Non-pigmented ciliary epithelial cell (primary cell): ENCODE data around the gene ADCY1.

Source experiments
- DNase-seq: peaks from one replicate; pipeline ENCODE4 v3.0.0-alpha.2; 2010; ENCODE audit warnings: low read depth

The ADCY1 gene

DNA sequence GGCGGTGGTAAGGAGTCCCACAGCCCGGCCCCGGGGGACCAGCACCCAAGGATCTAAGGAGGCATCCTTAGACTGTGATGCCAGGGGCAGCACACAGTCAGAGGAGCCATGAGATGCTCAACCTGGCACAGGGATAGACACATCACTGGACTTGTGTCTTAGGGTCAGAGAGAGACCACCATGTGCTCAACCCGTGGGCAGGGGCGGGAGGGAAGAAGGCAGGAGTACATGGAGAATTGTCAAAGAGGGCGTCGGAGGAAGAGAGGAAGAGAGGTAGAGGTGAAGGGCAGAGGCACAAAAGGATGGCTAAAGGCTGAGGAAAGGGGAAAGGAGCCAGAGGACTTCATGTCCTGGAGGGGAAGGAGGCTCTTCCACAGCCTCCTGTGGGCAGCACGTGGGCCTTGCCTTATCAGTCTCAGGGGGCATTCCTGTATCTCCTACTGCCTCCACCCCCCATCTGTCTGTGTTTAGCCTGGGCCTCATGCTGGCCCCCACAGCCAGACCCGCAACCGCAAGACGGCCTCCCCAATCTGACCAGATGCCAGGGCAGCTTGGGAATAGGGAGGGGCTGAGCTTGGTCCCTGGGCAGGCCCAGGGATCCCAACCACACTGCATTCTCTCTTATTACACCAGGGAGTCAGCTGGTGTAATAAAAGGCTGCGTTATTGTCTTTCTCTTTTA, 2.2 kb downstream of the ADCY1 start:
- DNase-seq, result no peak

DNA sequence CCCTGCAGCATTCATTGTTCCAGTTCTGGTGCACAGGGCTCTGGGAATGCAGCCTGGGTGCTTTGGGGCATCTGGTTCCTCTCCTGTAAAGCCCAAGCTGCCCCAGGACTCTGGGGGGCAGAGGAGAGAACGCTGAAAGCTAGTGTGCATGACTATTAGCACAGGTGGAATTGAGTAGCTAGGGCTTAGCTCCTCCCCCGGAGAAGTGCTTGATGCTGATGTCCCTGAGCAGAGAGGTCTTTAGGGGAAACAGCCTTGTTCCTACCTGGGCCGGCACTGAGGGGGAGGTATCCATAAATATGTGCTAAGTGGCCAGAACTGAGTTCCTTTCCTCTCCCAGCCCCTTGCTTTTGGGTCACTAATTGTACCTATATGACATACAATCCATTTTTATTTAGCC, 3.9 kb downstream of the ADCY1 start:
- DNase-seq, result no peak

DNA sequence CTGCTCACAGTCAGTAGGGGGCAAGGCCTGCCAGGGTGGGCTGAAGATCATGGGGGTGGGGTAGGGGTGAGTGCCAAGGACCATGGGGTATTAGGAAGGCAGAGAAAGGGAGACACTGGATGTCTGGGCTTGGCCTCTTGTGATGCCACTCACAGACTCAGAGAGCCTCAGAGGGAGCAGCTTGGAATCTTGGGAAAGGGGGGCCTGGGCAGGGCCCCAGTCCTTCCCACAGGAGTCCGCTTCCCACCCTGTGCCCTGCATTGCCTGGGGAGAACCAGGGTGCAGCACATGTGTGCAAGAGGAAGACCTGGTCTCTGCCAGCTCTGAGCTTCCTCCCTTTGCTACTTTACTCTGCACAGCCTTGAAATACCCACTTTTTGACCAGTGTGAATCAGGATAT, 4.3 kb downstream of the ADCY1 start:
- no peak for DNase-seq

DNA sequence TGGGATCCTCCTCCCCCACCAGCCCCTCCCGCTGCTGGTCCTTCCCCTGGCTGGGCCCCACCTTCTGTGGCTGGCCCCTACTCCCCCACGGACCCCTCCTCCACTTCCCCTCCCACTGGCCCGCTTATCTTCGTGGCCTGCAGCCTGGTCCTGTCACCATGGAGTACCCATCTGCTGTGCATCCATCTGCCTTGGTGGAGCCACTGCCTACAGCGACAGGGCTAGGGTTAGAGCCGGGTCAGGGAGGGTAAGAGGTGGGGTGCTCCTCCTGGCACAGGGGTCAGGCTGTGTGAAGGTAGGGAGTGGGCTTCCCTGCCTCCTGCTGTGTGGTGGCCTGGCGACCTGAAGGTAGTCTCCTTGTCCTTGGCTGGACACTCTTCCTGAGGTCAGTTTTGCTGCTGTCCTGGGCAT, 5.2 kb downstream of the ADCY1 start:
- DNase-seq, result no peak

DNA sequence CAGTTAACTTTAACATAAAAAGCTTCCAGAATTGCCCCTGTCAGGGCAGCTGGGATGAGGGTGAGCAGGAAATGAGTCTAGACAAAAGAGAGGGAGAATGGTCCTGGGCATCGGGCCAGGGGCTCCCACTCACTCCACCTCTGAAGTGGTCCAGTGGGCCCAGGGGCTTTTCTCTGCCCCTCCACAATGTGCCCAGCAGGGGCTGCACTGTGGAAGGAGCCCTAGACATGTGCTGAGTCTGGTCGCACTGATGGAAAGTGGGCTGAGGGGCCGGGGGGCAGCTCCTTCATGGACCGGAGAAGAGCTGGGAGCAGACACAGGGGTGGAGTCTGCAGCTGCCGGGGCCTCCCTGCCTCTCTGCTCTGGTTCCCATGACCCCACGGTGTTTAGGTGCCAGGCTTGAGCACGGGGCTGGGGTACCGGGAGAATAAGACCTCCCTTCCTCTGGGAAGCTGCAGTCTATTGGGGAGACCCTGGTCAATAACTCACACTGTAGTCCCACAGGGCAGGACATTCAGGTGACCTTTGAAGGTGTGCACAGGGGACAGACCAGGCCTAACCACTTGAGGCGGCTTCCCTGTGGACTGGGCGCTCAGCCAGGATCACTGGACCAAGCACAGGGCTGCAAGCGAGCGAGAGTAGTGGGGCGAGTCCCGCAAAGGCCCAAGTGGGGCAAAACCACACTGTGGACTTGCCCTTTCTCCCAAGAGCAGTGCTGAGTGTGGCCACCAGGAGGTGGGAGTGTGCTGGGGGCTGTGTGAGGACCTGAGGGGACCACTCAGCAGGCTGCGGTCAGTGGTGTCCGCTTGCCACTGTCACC, 6.1 kb downstream of the ADCY1 start:
- DNase-seq, result no peak

DNA sequence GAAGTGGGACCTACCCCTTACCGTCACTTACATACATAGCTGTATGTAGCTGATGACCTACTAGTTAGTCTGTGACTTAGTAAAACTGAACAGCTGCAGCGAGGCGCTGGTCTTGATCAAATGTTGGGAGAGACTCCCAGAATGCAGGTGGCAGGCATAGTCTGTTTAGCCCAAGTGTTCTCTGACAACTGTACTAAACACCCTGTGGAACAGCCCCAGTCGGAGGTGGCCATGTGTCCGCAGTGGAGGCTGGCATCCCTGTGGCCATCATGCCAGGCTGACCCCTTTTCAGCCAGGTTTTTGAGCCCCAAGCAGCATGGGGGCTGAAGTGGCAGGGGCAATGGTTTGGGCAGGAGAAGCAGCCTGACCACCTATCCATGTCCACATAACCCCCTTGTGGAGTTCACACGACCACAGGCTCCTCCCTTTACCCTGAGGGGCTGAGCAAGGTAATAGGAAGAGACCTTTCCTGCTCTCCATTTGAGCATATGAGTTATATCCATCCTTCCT, 7.2 kb downstream of the ADCY1 start:
- DNase-seq, result no peak

DNA sequence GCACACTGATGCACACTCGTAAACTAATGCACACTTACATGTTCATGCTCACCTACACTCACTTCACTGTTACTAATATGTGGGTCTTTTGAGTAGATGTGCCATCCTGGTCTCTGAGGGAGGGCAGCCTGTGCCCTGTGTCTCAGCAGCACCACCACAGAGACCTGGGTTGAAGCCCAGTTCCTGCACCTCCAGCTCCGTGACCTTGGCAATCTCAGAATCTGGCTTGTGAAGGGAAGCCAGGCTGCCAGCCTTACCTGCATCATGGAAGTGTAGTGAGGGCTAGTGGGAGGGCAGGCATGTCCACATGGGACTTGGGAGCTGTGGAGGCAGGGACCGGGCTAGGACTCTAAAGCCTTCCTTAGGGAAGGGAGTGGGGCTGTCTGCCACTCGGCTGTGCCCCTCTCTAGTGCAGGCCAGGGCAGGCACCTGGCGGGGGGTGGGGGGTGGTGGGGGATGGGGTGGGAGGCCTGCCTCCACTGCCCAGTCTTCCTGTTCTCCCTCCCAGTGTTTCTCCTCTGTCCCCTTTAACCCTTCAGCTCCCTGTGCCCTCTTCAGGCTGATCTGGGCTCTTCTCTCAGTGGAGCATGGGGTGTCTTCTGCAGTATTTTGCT, 8.1 kb downstream of the ADCY1 start:
- DNase-seq, result no peak

DNA sequence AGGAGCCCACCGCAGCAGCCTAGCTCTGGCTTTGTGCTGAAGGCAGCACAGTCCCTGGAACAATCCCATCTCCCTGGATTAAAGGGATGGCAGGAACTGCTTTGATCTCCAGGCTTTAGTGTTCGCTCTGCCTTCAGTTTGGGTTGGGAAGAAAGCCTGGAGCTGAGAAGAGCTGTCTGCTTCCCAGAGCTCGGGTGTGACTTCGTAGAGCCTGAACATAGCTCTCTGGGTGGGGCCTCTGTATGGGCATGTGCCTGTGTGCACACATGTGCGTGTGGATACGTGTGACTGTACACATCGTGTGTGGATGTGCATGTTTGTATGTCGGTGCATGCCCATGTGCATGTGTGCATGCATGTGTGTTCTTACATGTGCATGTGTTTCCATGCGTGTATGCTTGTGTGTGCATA, 8.7 kb downstream of the ADCY1 start:
- no peak for DNase-seq

DNA sequence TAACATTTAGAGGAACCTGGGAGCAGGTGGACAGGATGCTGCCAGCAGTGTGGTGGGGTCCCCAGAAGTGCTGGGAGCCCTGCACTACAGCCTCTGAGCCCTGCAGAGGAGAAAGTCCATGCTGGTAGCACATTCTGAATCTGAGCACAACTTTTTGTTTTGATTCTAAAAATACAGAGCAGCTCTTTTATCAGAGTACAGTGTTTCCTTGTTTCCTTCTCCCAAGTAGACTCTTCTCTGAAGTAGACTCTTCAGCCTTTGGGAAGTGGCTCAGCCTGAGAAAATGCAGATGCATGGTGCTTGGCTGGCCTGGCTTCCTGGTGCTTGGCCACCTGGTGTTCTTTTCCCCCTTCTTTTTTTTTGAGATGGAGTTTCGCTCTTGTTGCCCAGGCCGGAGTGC, 9.1 kb downstream of the ADCY1 start:
- DNase-seq, result no peak

DNA sequence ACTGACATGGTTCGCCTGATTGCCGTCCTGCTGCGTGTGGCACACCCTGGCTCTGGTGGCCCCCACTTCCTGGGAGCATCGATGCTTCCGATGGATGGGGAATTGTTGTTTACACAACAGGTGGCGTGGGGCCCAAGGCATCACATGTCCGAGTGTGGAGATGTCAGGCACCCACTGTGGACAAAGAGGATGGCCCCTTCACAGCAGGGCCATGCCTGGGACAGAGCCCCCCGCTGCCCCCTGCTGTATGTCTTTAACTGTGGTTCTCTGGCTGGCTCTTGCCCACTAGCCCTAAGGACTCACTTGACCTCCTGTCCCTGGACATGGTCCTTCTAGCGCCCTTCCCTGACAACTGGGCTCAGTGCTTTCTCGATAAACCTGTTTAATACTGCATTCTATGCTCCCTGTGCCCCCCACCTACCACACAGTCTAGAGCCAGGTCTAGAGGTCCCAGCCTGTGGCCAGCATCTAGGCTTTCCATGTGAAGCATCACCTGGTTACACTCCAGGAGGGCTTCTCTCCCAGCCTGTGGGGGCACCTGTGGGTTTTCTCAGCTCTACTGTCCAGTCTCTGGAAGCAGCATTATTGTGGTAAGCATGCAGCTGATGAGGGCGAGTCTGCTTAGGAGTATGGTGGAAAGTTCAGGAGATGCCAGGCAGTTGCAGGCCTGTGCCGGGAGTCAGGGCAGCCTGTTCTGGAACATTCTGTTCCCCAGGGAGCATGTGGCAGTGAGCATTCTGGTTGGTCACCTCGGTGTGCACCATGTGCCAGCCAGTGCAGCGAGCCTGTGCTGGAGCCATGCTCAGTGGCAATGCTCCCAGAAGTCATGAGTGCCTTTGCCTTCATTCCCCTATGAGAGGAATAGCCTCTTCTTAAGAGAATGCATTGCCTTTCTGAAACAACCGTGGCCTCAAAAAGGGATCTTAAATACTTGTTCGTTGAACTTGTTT, 10.4 kb downstream of the ADCY1 start:
- DNase-seq, result no peak

DNA sequence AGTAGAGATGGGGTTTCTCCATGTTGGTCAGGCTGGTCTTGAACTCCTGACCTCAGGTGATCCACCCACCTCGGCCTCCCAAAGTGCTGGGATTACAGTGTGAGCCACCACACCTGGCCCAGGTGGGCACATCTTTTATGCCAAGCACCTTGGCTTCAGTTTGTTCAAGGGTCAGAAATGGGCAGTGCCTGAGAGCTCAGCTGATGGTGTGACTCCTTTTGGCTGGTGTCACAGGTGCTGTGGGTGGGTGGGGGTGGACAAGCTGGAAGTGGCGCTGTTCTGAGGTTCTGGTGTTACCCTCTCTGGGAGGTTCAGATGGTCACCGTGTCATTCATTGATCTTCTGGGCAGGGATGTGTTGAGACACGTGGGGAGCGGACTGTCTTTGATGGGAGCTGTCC, 11.5 kb downstream of the ADCY1 start:
- no peak for DNase-seq

DNA sequence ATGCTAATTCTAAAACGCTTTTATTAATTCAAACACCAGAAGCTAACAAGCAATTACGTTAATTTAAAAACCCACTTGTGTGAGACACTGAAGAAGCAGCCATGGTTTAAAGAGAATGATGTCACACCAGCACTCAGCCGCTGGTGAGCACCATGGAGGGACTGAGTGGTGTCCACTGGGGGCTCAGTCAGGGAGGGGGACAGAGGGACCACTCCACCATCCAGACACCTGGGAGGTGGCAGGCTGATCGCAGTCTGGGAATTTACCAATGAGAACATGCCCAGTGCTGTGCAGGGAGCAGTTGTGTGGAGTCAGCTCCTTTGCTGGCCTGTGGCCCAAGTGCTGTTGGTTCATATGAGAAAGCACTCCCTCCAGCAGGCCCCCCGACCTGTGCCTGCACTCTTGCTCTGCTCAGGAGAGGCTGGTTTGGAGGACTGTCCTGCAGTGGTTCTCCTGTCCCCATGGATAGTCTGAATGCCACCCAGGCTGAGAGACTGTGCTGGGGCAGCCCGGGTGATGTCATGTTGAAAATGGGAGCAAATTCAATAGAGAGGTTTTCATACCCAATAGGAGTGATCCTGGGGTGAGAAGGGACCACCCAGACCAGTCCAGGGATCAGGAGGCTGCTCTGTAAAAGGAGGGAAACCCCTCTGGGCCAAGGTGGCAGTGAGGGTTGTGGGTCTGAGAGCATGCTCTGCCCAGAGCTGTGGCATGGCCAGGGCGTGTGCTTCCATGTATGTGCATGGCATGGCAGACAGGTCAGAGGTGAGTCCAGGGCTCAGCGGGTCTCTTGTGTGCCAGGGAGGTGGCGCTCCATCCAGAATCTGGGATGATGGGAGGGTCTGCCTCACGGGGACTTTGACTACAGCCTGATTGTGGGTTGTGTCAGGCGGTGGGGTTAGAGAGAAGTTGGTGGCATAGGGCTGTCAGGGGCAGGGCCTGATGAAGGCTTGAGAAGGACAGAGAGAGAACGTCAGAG, 12.7 kb downstream of the ADCY1 start:
- no peak for DNase-seq

DNA sequence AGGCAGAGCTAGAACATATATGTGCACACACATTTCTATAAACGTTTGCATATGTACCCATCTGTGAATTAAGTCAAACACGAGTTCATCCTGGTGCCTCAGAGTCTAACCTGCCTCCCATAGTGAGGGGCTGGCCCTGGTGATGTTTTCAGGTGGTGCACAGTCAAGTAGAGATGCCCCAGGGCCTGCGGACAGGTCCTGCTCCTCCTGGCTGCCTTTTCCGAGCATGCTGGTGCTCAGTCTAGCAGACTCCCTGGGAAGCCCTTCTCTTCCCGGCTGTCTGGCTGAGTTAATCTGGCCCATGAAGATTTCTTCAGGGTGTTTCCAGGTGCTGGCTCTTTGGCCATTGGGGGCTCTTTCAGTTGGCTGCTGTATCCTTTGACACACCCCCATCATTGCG, 14.3 kb downstream of the ADCY1 start:
- DNase-seq, result no peak

DNA sequence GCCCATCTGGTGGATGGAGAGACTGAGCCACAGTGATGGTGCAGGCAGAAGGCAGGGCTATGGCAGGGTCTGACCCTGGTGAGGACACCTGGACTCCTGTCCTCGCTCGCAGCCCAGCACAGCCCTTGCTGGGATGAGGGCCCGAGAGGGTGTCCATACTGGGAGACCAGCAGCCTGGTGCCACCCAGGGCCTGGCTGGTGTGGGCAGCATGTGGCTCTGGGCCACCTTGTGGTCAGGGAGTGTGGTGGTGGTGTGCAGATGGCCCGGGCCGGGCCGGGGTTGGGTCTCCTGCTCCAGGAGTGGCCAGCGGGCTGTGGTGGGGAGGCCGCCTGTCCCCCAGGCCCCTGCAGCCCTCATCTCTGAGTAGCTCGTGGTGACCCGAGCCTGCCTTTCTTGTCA, 14.9 kb downstream of the ADCY1 start:
- DNase-seq, result no peak

DNA sequence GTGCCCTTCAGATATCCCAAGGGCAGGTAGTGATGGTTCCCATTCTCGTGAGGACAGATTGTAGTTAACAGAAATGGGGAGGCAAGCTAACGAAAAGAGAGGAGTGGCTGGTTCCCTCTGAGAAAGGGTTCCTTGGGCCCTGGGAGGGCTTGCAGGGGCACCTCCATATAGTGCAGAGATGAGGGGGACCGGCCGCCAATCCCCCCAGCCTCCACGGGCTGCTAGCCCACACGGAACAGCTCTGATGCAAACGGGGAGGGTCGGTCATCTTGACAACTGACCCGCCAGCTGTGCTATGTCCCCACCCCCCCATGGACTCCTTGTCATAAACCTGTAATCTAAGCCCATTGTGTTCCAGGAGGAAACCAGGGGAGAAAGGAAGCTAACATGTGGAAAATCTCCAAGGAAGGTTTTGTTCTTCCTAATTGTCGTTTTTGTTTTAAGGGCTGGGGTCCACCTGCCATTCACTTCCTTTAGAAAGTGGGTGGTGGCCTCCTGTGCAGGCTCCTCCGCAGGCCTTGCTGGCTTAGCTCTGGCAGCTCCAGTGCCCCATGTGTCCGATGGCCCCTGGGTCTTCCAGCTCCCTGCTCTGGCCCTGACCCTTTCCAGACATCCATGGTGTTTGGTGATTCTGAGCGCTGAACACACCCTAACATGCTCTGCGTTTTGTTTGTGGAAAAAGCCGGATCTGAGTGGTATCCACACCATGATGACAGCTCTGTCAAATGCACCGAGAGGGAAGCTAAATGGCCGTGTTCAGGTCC, 15.9 kb downstream of the ADCY1 start:
- no peak for DNase-seq

DNA sequence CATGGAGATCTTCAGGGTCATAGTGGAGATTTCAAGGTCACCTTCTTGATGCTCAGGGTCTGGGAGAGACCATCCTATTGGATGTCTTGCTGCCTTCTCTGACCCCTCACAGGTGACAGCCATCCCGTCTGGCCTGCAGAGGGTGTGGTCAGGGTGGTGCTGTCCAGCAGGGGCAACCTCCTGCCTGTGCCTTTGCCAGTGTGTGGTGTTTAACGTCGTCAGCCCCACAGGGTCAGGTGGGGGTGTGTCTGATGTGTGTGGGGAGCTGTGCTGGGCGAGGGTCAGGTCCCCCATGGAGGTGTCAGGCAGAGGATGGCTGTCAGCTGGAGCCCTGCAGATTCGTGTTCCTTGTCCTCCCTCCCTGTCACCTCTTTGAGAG, 16.5 kb downstream of the ADCY1 start:
- DNase-seq, result no peak

DNA sequence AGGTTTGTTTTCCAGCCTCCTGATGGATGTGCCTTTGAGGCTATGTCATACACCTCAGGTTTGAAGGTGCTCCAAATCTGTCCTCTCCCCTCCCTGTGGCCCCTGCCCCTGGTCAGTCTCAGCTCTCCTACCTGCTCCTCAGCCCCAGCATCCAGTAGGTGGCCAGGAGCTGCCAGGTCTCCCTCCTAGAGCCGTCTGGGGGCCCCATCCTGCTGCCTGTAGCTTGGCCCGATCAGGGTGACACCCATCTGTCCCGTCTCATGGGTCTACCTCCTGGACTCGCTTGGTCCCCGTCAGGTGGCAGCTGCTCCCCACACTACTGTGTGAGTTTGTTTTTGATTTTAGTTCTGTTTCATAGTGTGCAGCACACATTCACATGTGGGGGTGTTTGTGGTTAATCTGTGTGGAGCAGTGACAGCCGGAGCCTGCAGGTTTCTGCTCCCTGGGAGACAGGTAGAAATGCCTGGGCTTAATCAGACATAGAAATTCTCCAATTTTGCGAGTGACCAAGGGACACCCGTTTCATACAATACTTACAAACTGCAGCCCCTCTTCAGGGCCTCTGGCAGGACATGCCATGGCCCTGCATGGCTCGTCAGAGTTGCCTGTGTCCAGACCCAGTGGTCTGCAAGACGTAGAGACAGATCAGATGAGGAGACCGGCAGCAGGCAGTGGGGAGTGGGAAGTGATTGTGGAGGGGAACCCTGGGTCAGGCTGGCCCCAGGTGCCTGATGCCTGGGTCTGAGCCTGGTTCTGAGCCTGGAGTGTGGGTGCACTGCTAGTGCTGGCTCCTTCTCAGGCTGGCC, 17.1 kb downstream of the ADCY1 start:
- DNase-seq, result no peak

DNA sequence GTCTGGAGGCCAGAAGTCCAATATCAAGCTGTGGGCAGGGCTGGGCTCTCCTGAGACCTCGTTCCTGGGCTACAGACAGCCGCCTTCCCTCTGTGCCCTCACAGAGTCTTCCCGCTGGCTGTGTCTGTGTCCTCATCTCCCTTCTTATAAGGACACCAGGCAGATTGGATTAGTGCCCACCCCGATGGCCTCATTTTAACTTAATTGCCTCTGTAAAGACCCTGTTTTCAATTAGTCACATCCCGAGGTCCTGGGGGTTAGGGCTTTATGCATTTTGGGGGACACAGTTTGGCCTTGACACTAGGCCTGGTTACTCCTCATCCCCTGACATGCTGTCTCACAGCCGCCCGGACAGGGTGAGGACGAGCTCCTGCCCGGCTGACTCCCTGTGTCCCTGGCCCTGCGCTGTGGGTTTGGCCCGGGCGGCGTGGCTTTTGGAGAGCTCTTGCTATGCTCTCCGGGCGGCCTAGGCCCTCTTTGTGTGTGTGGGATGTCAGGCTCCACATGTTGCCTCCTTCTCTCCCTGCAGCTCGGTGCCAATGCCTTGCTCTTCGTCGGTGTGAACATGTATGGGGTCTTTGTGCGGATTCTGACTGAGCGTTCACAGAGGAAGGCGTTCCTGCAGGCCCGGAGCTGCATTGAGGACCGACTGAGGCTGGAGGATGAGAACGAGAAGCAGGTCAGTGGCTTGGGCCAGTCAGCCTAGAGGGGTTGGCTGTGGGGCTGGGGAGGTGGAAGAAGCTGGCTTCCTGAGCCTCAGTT, 18.2 kb downstream of the ADCY1 start:
- DNase-seq, result no peak
